ENCODE measurements around the gene ASIC4. TPM values are rescaled to one million over a fixed set of nuclear protein-coding genes. Genes with fewer than 3 reads are reported as not detected.

The ASIC4 gene
- 0.34 TPM in 1 of 2 replicates, not detected in the other for total RNA-seq

GRCh38 chr2:219514196-219514761, at the start of gene ASIC4:
TSS of gene ASIC4 (plus strand) at chr2:219514482. CDS start at chr2:219514725, 243 bp downstream.

DNA sequence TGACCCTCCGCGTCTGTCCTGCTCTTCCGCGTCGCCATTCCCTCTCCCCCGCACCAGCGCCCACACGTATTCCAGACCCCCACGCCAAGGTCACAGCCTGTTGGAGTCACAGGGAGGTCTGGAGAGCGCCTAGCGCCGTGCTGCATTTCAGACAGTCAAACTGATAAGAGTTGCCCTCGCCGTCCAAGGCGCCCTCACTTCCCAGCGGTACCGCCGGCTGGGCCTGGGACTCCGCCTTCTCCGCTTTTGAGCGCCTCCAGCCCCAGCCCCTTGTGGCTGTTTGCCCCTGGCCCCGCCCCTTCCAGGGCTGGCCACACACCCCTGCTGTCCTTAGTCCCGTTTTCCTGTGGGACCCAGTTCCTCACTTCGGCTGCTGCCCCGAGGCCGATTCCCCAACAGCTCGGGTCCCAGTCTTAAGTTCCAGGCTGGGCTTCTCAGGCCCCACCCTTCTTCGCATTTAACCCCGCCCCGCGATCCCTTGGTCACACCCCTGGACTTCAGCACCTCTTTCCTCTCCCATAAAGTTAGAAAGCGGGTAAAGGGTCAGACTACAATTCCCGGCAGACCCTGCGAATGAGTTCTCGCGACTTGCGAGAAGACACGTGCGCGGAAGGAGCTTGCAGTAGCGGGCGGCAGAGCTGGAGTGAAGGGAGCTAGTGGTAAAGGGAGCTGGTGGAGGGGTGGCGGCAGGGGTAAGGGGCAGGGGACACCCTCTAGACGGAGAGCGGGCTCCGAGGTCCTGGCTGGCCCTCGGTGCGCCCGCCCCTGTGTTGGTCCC, 15.8 kb upstream of the ASIC4 start, which contains the start of gene GMPPA:
Gene GMPPA (plus strand): TSS at position 612 of the 778 bp plus-strand sequence. CDS start 1,085 bp downstream, outside the sequence.

DNA sequence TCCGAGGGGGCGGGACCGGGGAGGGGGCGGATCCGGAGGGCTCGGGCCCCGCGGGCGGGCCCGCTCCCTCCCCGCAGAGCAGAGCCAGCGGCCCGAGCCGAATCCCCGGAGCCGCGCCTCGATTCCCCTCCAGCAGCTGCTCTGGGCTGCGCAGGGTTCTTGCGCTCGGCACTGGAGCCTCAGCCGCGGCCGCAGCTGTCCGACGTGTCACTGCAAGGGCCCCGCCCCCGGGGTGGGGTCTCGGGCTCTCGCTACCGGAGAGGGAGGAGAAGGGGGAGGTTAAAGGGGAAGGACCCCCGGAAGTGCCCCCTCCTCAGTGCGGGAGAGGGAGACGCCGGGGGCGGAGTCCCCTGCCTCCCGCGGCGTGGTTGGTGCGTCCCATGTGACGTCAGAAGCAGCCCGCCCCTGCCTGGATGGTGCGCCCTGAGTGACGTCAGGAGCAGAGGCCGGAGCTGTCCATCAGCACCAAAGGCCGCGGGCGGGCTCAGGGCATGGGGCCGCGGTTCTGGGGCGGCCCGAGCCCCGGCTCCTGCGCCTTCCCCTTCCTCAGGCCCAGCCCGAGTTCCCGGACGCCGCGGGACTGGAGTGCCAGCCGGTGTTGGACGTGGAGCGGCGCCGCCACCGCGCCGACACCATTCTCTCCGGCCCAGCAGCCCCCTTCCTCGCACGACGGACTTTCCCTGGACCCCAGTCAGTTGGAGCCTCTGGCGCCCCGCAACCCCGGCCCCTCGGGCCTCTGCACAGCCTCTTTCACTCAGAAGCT, 29.5 kb downstream of the ASIC4 start, which contains the start of the genes CHPF and TMEM198:
Gene CHPF (minus strand): TSS at position 214 of the 763 bp plus-strand sequence. CDS start 271 bp downstream, outside the sequence.
Gene TMEM198 (plus strand): TSS at position 433 of the 763 bp plus-strand sequence. CDS start 700 bp downstream, outside the sequence.

GRCh38 chr2:219571311-219572236, 57.3 kb downstream of the ASIC4 start, which contains the start of gene OBSL1:
TSS of gene OBSL1 (minus strand) at chr2:219571539. CDS start at chr2:219571232, 307 bp downstream.

DNA sequence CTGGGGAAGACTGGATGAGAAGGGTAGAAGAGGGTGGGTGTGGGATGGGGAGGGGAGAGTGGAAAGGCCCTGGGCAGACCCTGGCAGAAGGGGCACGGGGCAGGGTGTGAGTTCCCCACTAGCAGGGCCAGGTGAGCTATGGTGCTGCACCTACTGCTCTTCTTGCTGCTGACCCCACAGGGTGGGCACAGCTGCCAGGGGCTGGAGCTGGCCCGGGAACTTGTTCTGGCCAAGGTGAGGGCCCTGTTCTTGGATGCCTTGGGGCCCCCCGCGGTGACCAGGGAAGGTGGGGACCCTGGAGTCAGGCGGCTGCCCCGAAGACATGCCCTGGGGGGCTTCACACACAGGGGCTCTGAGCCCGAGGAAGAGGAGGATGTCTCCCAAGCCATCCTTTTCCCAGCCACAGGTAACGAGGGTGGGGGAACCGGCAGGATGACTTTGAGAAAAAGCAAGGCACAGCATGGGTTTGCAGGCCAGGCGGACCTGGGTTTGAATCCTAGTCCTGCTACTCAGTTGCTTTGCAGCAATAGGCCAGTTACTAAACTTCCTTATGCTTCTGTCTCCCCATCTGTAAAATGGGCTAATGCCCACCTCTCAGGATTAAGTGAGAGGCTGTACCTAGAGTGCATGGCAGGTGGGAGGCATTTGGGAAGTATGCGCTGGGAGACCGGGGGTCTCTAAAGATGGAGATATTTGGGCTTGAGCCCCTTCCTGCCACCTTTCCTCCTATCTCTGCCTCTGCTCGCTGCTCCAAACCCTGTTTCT, 58.1 kb downstream of the ASIC4 start, which contains the start of gene INHA:
Gene INHA (plus strand): TSS at position 74 of the 765 bp plus-strand sequence. CDS start 65 bp downstream, at position 139.

Other genes with a start within 250 kb of the ASIC4 start
- 19.8 and 23.7 TPM in 2 replicates for gene DNAJB2, start 235.1 kb upstream of the ASIC4 start, total RNA-seq
- 7.9 and 9.8 TPM in 2 replicates for gene PTPRN, start 205.1 kb upstream of the ASIC4 start, total RNA-seq
- not detected in 2 replicates for gene RESP18, start 181.7 kb upstream of the ASIC4 start, total RNA-seq
- gene DNPEP, start 126.6 kb upstream of the ASIC4 start, total RNA-seq, result 42.2 and 45.6 TPM in 2 replicates
- gene DES, start 96.1 kb upstream of the ASIC4 start, total RNA-seq, result 3.0 and 5.0 TPM in 2 replicates
- gene SPEG, start 79.6 kb upstream of the ASIC4 start, total RNA-seq, result 13.2 and 14.0 TPM in 2 replicates
- 57.2 and 64.1 TPM in 2 replicates for gene GMPPA, start 15.6 kb upstream of the ASIC4 start, total RNA-seq
- 94.3 and 95.3 TPM in 2 replicates for gene CHPF, start 29.3 kb downstream of the ASIC4 start, total RNA-seq
- gene TMEM198, start 29.5 kb downstream of the ASIC4 start, total RNA-seq, result 0.74 and 1.2 TPM in 2 replicates
- 32.0 and 32.1 TPM in 2 replicates for gene OBSL1, start 57.1 kb downstream of the ASIC4 start, total RNA-seq
- gene INHA, start 57.8 kb downstream of the ASIC4 start, total RNA-seq, result not detected in 2 replicates
- gene STK11IP, start 83.4 kb downstream of the ASIC4 start, total RNA-seq, result 9.7 and 10.4 TPM in 2 replicates
- 1.3 and 1.8 TPM in 2 replicates for gene SLC4A3, start 113.1 kb downstream of the ASIC4 start, total RNA-seq

Data from bronchus fibroblast of lung (primary cell).